Activated naive CD8-positive, alpha-beta T cell treated with anti-CD3 and anti-CD28 coated beads, Interleukin-2, amount 50 U/mL, for 24 hours (primary cell): ENCODE results near the gene ZP1.

ENCODE experiments used
- ATAC-seq: fragments of 150-1000 bp; cut with Tn5 transposase; one replicate; pipeline ENCODE4 v1.10.0; 2021
- DNase-seq: peaks from one replicate; pipeline ENCODE4 v3.0.0; 2021
- H3K27ac Mint-ChIP-seq: one replicate; pipeline ENCODE4 v1.8.0; 2021; ENCODE audit warnings: mild to moderate bottlenecking, mixed read lengths
- H3K27me3 Mint-ChIP-seq: one replicate; pipeline ENCODE4 v1.8.0; 2021; ENCODE audit warnings: mixed read lengths
- H3K36me3 Mint-ChIP-seq: one replicate; pipeline ENCODE4 v1.8.0; 2021; ENCODE audit warnings: low read depth, mixed read lengths
- H3K4me1 Mint-ChIP-seq: one replicate; pipeline ENCODE4 v1.8.0; 2021; ENCODE audit warnings: mixed read lengths
- H3K4me3 Mint-ChIP-seq: one replicate; pipeline ENCODE4 v1.8.0; 2021; ENCODE audit warnings: mild to moderate bottlenecking, moderate library complexity, mixed read lengths
- H3K9me3 Mint-ChIP-seq: one replicate; pipeline ENCODE4 v1.8.0; 2021; ENCODE audit warnings: mixed read lengths

ZP1 gene

GRCh38 chr11:60924110-60924905 is 57.0 kb downstream of the ZP1 start, which contains the start of gene TMEM132A:
Gene TMEM132A (plus strand): TSS chr11:60924460. CDS start chr11:60924634, 174 bp downstream.
- H3K4me1 Mint-ChIP-seq: peaks cover 26% of the 10 kb centered on the region

More at GRCh38 chr11:60924110-60924905, 57.0 kb downstream of the ZP1 start, which contains the start of gene TMEM132A:
- Mint-ChIP-seq H3K9me3 (no peaks in the 10 kb centered on the region), H3K4me3 (peak within 1 kb of the TSS; percentile 54), H3K36me3 (peaks cover 35% of the 10 kb centered on the region), H3K27ac (no peak within 1 kb of the TSS), H3K27me3 (peaks cover 23% of the 10 kb centered on the region)
- ATAC-seq (peak; percentile 16), DNase-seq (peak; percentile 24)
